Endothelial cell of umbilical vein (primary cell): Measurements from ENCODE around the gene NUDT4B. TPM values are rescaled to one million over a fixed set of nuclear protein-coding genes. Genes with fewer than 3 reads are reported as not detected.
"Not testable (repeated sequence)": the region's sequence is repeated elsewhere in the genome, so short reads cannot be mapped to it uniquely, and the experiment has no call there.

Experiments used
- BruUV-seq: library from RNA; stranded (reverse); fragments of 400-500 nt; replicated peaks from 2 replicates; lab custom pipeline; 2021; lab: Mats Ljungman, UMichigan
- CTCF ChIA-PET: fragments of 300-600, 350-600 bp; sonication (Branson Sonifier 250); formaldehyde crosslinking; loops from one replicate; lab custom pipeline; 2021; ENCODE audit warnings: antibody characterized with exemption, inconsistent platforms; lab: Charles Lee
- POLR2A ChIA-PET: fragments of 300-600, 350-600 bp; sonication (Branson Sonifier 250); formaldehyde crosslinking; loops from one replicate; lab custom pipeline; 2021; ENCODE audit warnings: antibody characterized with exemption, inconsistent platforms; lab: Charles Lee
- DNase-seq: peaks from one replicate; pipeline ENCODE4 v3.0.0-alpha.2; 2011; ENCODE audit warnings: low read depth, low spot score
- FAIRE-seq: peaks from 2 replicates; lab custom pipeline; 2011; peaks lifted over from hg19 to GRCh38; lab: Jason Lieb, UNC
- H2AFZ ChIP-seq: 2 replicates; pipeline ENCODE4 v1.6.0; 2012; ENCODE audit warnings: low read depth, low read length, control low read depth, inconsistent platforms
- H3K27ac ChIP-seq: 2 replicates; pipeline ENCODE4 v1.5.1; 2011; ENCODE audit warnings: low read depth, mild to moderate bottlenecking, control low read depth, low read length, moderate library complexity; ENCODE audit not compliant: insufficient read depth
- H3K27me3 ChIP-seq, 2 experiments: 2 replicates each; pipeline versions ENCODE4 v1.6.0 to v1.6.1; 2011; ENCODE audit warnings: low read length in 2 of 2, mixed read lengths in 1 of 2; ENCODE audit not compliant: control insufficient read depth in 2 of 2, insufficient read depth in 2 of 2
- H3K36me3 ChIP-seq, 2 experiments: 2 replicates in 1 of 2; 3 replicates in 1 of 2; pipeline ENCODE4 v1.5.1; 2011; ENCODE audit warnings: low read length in 2 of 2, mild to moderate bottlenecking in 1 of 2, moderate library complexity in 1 of 2; ENCODE audit not compliant: control insufficient read depth in 2 of 2, insufficient read depth in 2 of 2; ENCODE audit errors: extremely low read depth in 1 of 2
- H3K4me1 ChIP-seq: 3 replicates; pipeline ENCODE4 v1.5.1; 2011; ENCODE audit warnings: mild to moderate bottlenecking, low read length; ENCODE audit not compliant: control insufficient read depth, insufficient read depth; ENCODE audit errors: extremely low read depth
- H3K4me2 ChIP-seq: 2 replicates; pipeline ENCODE4 v1.6.1; 2011; ENCODE audit warnings: low read length, control low read depth, mixed read lengths; ENCODE audit not compliant: insufficient read depth
- H3K4me3 ChIP-seq, 3 experiments: fragments of 200-600 bp in 1 of 3; sonication (generic), shearing (Covaris generic) in 1 of 3; replicated peaks in 1 of 3; 2 replicates each; pipeline ENCODE4 v1.5.1; 2011 to 2016; ENCODE audit warnings: control low read depth in 3 of 3, low read length in 3 of 3, mild to moderate bottlenecking in 2 of 3, inconsistent platforms in 1 of 3, low read depth in 1 of 3, moderate library complexity in 1 of 3; ENCODE audit not compliant: insufficient read depth in 1 of 3
- H3K79me2 ChIP-seq: 2 replicates; pipeline ENCODE4 v1.6.0; 2012; ENCODE audit warnings: low read length, inconsistent platforms; ENCODE audit not compliant: control insufficient read depth, insufficient read depth
- H3K9ac ChIP-seq: replicated peaks from 2 replicates; pipeline ENCODE3; 2011; ENCODE audit warnings: low read length, control low read depth; ENCODE audit not compliant: insufficient read depth; ENCODE audit errors: extremely low read depth
- H3K9me1 ChIP-seq: replicated peaks from 3 replicates; pipeline ENCODE4 v1.6.0; 2011; ENCODE audit warnings: mild to moderate bottlenecking, low read length; ENCODE audit not compliant: control insufficient read depth, insufficient read depth; ENCODE audit errors: extremely low read depth
- H3K9me3 ChIP-seq: replicated peaks from 2 replicates; pipeline ENCODE4 v1.5.1; 2012; ENCODE audit warnings: low read length, inconsistent platforms; ENCODE audit not compliant: control insufficient read depth, insufficient read depth
- H4K20me1 ChIP-seq: replicated peaks from 2 replicates; pipeline ENCODE3; 2011; ENCODE audit warnings: mild to moderate bottlenecking, low read length; ENCODE audit not compliant: control insufficient read depth, insufficient read depth; ENCODE audit errors: extremely low read depth
- dilution Hi-C: fragments of 300-500 bp; cut with MboI; formaldehyde crosslinking; loops from one replicate; pipeline ENCODE4 v1.15.0; 2019; ENCODE audit warnings: low sequenced_read_pairs; ENCODE audit not compliant: extremely low pct_ligation_motif_present
- intact Hi-C: fragments of 100-400 bp; cut with micrococcal nuclease; formaldehyde crosslinking; loops from one replicate; pipeline ENCODE4 v1.10.0; 2022
- polyA plus RNA-seq, 4 experiments: library from polyadenylated mRNA; depleted of rRNA in 3 of 4; stranded (reverse) in 3 of 4; unstranded in 1 of 4; fragments of >200 nt; gene quantifications; 2 replicates each; pipeline versions ENCODE4 v1.2.1 to v1.2.3, GENCODE V29; 2011 to 2012; ENCODE audit warnings: missing spikeins in 1 of 4
- total RNA-seq: library from RNA; stranded (reverse); gene quantifications from 2 replicates; pipeline ENCODE4 v1.2.3, GENCODE V29; 2021

Gene NUDT4B
- total and polyA plus RNA-seq, 2 donors (not counting 3 experiments of a cell fraction or from before 2014, with no cell fraction given), result 39.0 TPM; not detected in 1

DNA sequence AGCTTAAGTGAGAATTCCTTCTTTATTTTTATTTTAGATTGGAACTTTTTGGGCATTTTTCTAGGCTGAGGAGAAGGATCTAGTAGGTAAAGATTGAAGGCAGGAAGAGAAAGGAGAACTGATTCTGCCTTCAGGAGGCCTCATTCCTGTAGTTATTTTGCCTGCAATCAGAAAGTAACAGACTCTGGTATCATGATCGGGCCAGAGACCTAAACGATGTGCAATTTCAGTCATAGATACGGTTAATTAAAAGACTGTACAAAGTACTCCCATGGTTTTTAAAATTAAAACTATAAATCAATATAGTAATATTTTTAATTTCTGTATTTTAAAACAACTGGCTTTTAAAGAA, 14.3 kb upstream of the NUDT4B start:
- CTCF ChIA-PET, FAIRE-seq, H4K20me1 ChIP-seq, H3K4me1 ChIP-seq, H3K4me2 ChIP-seq, H3K27me3 ChIP-seq, H3K9ac ChIP-seq, DNase-seq, H2AFZ ChIP-seq, H3K36me3 ChIP-seq, dilution Hi-C loops, H3K27ac ChIP-seq, BruUV-seq, intact Hi-C loops, H3K9me1 ChIP-seq, H3K4me3 ChIP-seq, H3K9me3 ChIP-seq, H3K79me2 ChIP-seq, POLR2A ChIA-PET: not testable (repeated sequence)

- H2AFZ ChIP-seq, FAIRE-seq, POLR2A ChIA-PET, intact Hi-C loops, H3K36me3 ChIP-seq, CTCF ChIA-PET, H3K4me2 ChIP-seq, dilution Hi-C loops, H3K9me3 ChIP-seq, H3K27ac ChIP-seq, H3K79me2 ChIP-seq, BruUV-seq, H4K20me1 ChIP-seq, H3K4me3 ChIP-seq, DNase-seq, H3K4me1 ChIP-seq, H3K9ac ChIP-seq, H3K27me3 ChIP-seq, H3K9me1 ChIP-seq: not testable (repeated sequence)
Measured at GRCh38 chr1:148735538-148735937, 13.0 kb upstream of the NUDT4B start.

- H2AFZ ChIP-seq, H3K79me2 ChIP-seq, H3K4me3 ChIP-seq, H3K9ac ChIP-seq, intact Hi-C loops, dilution Hi-C loops, H3K4me1 ChIP-seq, H4K20me1 ChIP-seq, H3K9me3 ChIP-seq, FAIRE-seq, H3K36me3 ChIP-seq, DNase-seq, BruUV-seq, H3K9me1 ChIP-seq, H3K4me2 ChIP-seq, POLR2A ChIA-PET, CTCF ChIA-PET, H3K27ac ChIP-seq, H3K27me3 ChIP-seq: not testable (repeated sequence)
Measured at GRCh38 chr1:148738667-148739066, 9.9 kb upstream of the NUDT4B start.

GRCh38 chr1:148743200-148743599, 5.4 kb upstream of the NUDT4B start:
- H4K20me1 ChIP-seq, H3K27ac ChIP-seq, DNase-seq, BruUV-seq, POLR2A ChIA-PET, H2AFZ ChIP-seq, dilution Hi-C loops, FAIRE-seq, H3K4me2 ChIP-seq, H3K27me3 ChIP-seq, H3K36me3 ChIP-seq, H3K79me2 ChIP-seq, H3K4me1 ChIP-seq, CTCF ChIA-PET, H3K9me1 ChIP-seq, H3K9ac ChIP-seq, H3K4me3 ChIP-seq, intact Hi-C loops, H3K9me3 ChIP-seq: not testable (repeated sequence)
